Inferior parietal cortex (tissue), 1 donor: ENCODE results near the gene FAM222B.

Experiments used
- DNase-seq: peaks from one replicate; pipeline ENCODE4 v3.0.0-alpha.2; 2016; ENCODE audit errors: extremely low spot score

FAM222B gene

DNA sequence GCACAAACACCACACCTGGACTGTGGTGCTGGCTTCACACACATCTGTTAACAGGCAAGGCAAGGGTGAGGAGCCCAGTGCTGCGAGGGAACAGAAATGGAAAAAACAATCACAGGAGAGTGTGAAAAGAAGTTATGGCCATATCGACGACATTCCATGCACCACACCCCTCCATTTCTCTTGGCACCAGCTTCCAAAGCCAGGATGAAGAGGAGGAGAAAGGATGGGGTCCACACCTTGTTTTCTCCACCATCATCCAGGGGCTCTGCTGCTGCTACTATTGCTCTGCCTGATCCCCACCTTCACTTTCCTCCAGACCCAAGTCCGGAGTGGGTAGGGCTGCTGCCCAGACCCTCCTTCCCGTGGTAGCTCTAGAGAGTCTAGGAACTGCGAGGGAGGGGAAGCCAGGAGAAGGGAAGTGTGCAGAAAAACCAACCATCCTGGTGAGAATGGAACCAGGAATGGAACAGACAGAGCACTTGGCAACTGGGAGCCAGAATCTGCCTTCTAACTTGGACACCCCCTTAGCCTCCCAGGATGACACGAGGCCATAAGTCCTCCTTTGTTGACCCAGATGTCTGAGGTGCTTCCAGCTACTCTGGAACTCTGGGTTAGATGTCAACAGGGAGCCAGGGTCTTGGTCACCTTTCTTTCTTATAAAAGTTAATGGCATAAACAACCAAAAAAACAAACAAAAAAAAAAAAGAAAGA is 129.7 kb downstream of the FAM222B start:
- no peak for DNase-seq

DNA sequence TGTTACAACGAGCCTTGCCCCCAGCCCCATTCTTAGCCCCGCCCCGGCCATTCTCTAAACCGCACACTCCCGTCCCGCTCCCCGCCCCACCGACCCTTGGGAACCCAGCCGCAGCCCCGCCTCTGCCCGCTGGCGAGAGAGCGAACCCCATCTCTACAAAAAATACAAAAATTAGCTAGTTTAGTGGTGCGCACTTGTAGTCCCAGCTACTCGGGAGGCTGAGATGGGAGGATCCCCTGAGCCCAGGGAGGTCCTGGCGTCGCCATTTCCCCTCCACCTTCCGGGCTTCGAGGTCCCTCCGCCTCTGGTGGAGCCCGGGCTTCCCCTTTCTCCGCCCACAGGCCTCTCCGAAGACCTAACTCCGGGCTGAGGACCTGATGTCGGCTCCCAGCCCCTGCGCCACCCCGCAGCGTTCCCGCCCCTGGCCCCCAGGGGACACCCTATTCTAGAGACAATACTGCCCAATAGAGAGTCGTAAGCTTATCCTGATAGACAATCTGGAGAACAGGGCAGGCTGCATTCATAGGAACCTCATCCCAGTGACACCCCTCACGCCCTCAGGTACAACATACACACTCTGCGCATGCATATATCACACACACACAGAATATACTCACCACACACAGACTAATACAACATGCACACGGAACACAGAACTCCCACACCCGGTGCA is 130.4 kb downstream of the FAM222B start:
- no peak for DNase-seq

DNA sequence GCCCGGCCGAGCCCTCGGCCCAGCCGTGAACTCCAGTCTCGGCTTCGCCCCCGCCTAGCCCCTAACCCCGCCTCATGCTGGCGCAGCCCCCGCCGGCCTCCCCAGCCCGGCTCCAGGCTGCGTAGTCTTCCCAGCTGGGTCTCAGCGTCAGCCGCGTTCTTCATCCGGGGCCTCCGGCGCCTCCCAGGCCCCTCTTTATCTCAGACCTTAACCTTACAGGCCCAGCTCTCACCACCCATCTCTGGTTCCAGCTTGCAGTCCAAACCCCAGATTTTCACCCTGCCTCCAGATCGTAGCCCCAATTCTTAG is 130.9 kb downstream of the FAM222B start, which contains the start of gene PROCA1:
Gene PROCA1, minus strand, starts transcription at position 166 of the 309 bp plus-strand sequence. CDS start 228 bp downstream, outside the sequence.
- DNase-seq: no peak

DNA sequence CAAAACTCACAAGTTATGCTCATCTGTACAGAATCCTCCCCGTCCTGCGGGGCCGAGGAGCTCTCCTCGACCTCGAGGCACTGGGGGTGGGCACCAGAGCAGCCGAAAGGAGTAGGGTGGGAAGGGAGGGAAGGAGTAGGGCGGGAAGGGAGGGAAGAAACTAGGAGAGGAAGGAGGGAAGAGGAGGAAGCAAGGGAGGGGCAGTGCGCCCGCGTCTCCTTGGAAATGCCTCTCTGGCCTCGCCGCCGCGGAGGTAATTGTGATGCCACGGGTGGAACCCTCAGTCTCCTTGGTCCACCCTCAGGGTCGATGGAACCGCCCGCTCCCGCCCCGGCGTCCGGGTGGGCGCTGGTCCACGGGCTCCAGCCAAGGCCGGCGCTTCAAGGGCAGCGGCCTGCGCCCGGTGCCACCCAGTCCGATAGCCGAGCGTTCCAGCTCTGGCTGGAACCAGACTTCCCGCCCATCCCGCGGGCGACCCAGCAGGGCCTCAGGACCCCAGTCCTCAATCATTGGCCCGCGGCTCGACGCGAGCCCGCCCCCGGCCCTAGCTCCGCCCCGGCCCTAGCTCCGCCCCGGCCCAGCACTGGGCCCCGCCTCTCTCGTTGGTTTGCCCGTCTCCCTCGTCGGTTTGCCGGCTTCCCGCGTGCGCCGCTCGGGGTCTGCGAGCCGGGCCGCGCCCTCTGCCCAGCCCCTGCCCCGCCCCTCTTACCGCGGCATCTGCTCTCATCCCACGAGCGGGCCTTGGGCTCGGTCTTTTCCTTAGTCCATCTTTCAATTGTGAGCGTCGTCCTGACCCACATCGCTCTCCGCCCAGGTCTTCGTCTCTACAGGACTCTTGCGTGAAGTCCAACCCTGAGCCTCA is 131.5 kb downstream of the FAM222B start:
- DNase-seq: peak; percentile 74

DNA sequence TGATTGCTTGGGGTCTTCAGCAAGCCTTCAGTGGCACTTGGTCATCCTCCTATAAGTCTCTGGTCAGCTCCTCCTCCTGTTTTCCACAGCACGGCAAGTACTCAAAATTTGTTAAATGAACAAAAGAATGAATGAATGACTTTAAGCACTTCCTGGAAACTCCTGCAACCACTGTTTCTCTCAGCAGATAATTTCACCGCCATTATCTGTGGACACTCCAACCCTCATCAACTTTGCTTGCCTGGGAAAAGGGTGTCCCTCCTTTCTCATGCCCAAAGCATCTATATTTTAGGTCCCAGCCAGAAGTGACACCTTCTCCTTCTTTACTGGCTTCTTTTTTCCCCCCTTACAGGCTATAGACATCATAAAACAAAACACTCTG is 135.3 kb downstream of the FAM222B start:
- no peak for DNase-seq

DNA sequence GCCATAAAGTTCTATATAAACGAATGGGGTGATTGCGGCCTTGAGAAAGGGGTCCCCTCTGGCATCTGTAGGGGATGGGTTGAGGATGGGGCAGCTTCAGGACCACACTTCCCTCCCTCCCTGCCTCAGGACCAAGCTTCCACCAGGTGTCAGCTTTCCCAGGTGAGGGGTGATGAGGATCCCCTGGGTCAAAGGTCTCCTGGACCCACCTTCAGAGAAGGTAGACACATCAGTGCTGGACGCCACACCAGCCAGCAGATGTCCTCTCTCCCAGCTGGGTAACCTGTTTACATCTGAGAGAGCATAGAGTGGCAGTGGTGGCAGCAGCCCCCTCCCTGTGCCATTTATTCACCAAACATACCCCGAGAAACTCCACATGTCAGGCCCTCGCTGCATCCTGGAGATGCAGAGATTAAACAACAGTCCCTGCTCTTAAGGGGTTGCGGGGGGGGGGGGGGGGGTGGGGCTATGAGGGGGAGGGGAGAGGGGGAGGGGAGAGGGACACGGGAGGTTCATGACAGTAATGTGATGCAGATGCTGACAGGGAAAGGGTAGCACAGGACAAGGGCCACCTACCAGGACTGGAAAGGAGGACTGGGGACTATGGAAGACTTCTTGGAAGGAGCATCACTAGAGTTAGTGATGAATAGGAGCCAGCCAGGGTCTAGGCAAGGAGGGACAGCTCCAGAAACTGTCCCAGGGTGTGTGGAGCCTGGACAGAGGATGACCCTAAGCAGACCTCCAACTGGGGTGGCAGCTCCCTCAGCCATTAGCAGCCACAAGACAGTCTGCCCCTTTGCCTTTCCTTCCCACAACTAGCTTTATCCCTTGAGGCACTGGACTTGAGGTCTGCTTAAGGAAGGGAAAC is 135.9 kb downstream of the FAM222B start:
- no peak for DNase-seq
